Stimulated activated CD8-positive, alpha-beta memory T cell treated with anti-CD3 and anti-CD28 coated beads, Interleukin-12 subunit alpha, Interleukin-12 subunit beta, amount 100 ng/mL, for 24 hours (primary cell): ENCODE results near the gene OR51B5.
"Not testable (repeated sequence)": the region's sequence is repeated elsewhere in the genome, so short reads cannot be mapped to it uniquely, and the experiment has no call there.

Experiments used
- DNase-seq: peaks from one replicate; pipeline ENCODE4 v3.0.0-alpha.2; 2020; ENCODE audit errors: extremely low read depth

Gene OR51B5

GRCh38 chr11:5336331-5336730, 7.0 kb downstream of the OR51B5 start:
- no peak for DNase-seq

- no peak for DNase-seq
These were observed 8.2 kb downstream of the OR51B5 start for GRCh38 chr11:5335170-5335569.

GRCh38 chr11:5324197-5324596, 19.1 kb downstream of the OR51B5 start, which contains the start of gene OR51B2:
Gene OR51B2, minus strand, starts transcription at chr11:5324297. Its CDS starts 0 bp downstream, at chr11:5324297.
- DNase-seq, result no peak

GRCh38 chr11:5317292-5317691, 26.0 kb downstream of the OR51B5 start:
- DNase-seq, result no peak

- not testable (repeated sequence) for DNase-seq
These were observed 29.8 kb downstream of the OR51B5 start for GRCh38 chr11:5313326-5314023.

GRCh38 chr11:5310423-5310822, 32.9 kb downstream of the OR51B5 start:
- no peak for DNase-seq

- no peak for DNase-seq
These were observed 35.9 kb downstream of the OR51B5 start for GRCh38 chr11:5307256-5308019.

- no peak for DNase-seq
These were observed 39.3 kb downstream of the OR51B5 start for GRCh38 chr11:5304046-5304445.

- no peak for DNase-seq
These were observed 39.7 kb downstream of the OR51B5 start for GRCh38 chr11:5303626-5304025.

- no peak for DNase-seq
These were observed 41.5 kb downstream of the OR51B5 start, which contains the start of gene OR51B4 for GRCh38 chr11:5301846-5302245. Gene OR51B4, minus strand, starts transcription at chr11:5301946. Its CDS starts 0 bp downstream, at chr11:5301946.

- no peak for DNase-seq
These were observed 43.1 kb downstream of the OR51B5 start for GRCh38 chr11:5300251-5300650.

- no peak for DNase-seq
These were observed 44.9 kb downstream of the OR51B5 start for GRCh38 chr11:5298451-5298850.

GRCh38 chr11:5297721-5298323, 45.5 kb downstream of the OR51B5 start:
- no peak for DNase-seq

GRCh38 chr11:5294342-5294995, 48.9 kb downstream of the OR51B5 start:
- DNase-seq, result not testable (repeated sequence)

GRCh38 chr11:5293028-5293427, 50.3 kb downstream of the OR51B5 start:
- no peak for DNase-seq
